HepG2 (cell line): ENCODE results near the gene VANGL2. TPM values are rescaled to one million over a fixed set of nuclear protein-coding genes. Genes with fewer than 3 reads are reported as not detected.

Experiments
- ATAC-seq: fragments of 200-7000 bp; cut with Tn5 transposase; 3 replicates; pipeline ENCODE4 v1.9.1; 2020; ENCODE audit warnings: mild to moderate bottlenecking, moderate library complexity
- BruUV-seq: library from RNA; stranded (reverse); fragments of 400-500 nt; replicated peaks from 2 replicates; lab custom pipeline; 2021; lab: Mats Ljungman, UMichigan
- CTCF ChIA-PET: fragments of 300-600 bp; formaldehyde crosslinking; extraction: SDS; loops from one replicate; lab custom pipeline; 2021; ENCODE audit warnings: low total read pairs, inconsistent platforms, low intra/inter-chr PET ratio; lab: Yijun Ruan, JAX
- POLR2A ChIA-PET: fragments of 350-600 bp; sonication (Branson Sonifier 250); formaldehyde crosslinking; loops from one replicate; lab custom pipeline; 2020; ENCODE audit warnings: antibody characterized with exemption, inconsistent platforms; lab: Yijun Ruan, JAX
- DNase-seq: peaks from one replicate; pipeline ENCODE4 v3.0.0-alpha.2; 2015; ENCODE audit warnings: low spot score
- FAIRE-seq: peaks from 3 replicates; lab custom pipeline; 2011; peaks lifted over from hg19 to GRCh38; lab: Jason Lieb, UNC
- H2AFZ ChIP-seq: one replicate; pipeline ENCODE4 v1.6.1; 2011; ENCODE audit warnings: low read length, inconsistent platforms
- H3K27ac ChIP-seq: fragments of 300-600 bp; 3 replicates; pipeline ENCODE4 v1.8.0; 2011; ENCODE audit warnings: mixed run types, mild to moderate bottlenecking, mixed read lengths, low read length, inconsistent platforms; ENCODE audit not compliant: insufficient read depth; ENCODE audit errors: extremely low read length
- H3K27me3 ChIP-seq, 2 experiments: fragments of 200-600 bp in 1 of 2; 2 replicates in 1 of 2; 3 replicates in 1 of 2; pipeline versions ENCODE4 v1.6.0 to v1.8.0; 2011; ENCODE audit warnings: low read length in 2 of 2, mild to moderate bottlenecking in 2 of 2, moderate library complexity in 2 of 2, inconsistent platforms in 1 of 2; ENCODE audit not compliant: insufficient read depth in 2 of 2, control insufficient read depth in 1 of 2
- H3K36me3 ChIP-seq, 2 experiments: fragments of 200-600 bp in 1 of 2; replicated peaks in 1 of 2; 2 replicates in 1 of 2; 3 replicates in 1 of 2; pipeline versions ENCODE4 v1.5.1 to v1.8.0; 2011; ENCODE audit warnings: low read length in 2 of 2, inconsistent platforms in 1 of 2; ENCODE audit not compliant: insufficient read depth in 2 of 2, control insufficient read depth in 1 of 2
- H3K4me1 ChIP-seq: 2 replicates; pipeline ENCODE4 v1.5.1; 2012; ENCODE audit warnings: low read length, inconsistent platforms; ENCODE audit not compliant: insufficient read depth
- H3K4me2 ChIP-seq: 2 replicates; pipeline ENCODE4 v1.6.0; 2011; ENCODE audit warnings: low read depth, low read length, inconsistent platforms
- H3K4me3 ChIP-seq, 3 experiments: fragments of 200-600 bp in 1 of 3; sonication (generic), shearing (Covaris generic) in 1 of 3; replicated peaks in 1 of 3; 2 replicates each; pipeline ENCODE4 v1.5.1; 2011 to 2016; ENCODE audit warnings: low read length in 3 of 3, inconsistent platforms in 2 of 3, low read depth in 2 of 3, mild to moderate bottlenecking in 2 of 3, control low read depth in 1 of 3, mixed read lengths in 1 of 3; ENCODE audit not compliant: insufficient read depth in 1 of 3
- H3K79me2 ChIP-seq: one replicate; pipeline ENCODE4 v1.6.1; 2011; ENCODE audit warnings: low read length, inconsistent platforms; ENCODE audit not compliant: insufficient read depth
- H3K9ac ChIP-seq: 2 replicates; pipeline ENCODE4 v1.6.0; 2011; ENCODE audit warnings: mild to moderate bottlenecking, low read depth, low read length, inconsistent platforms; ENCODE audit not compliant: insufficient read depth
- H3K9me3 ChIP-seq: 2 replicates; pipeline ENCODE4 v1.5.1; 2012; ENCODE audit warnings: mild to moderate bottlenecking, low read length
- H4K20me1 ChIP-seq: 2 replicates; pipeline ENCODE4 v1.6.0; 2011; ENCODE audit warnings: inconsistent platforms, mild to moderate bottlenecking, low read length, moderate library complexity; ENCODE audit not compliant: insufficient read depth
- ARNTL ChIP-seq: sonication (generic); formaldehyde crosslinking; IDR thresholded peaks from 2 replicates; pipeline ENCODE4 v1.4.0; 2020; ENCODE audit warnings: mild to moderate bottlenecking, missing genetic modification reagents
- IKZF4 ChIP-seq: sonication (generic); formaldehyde crosslinking; IDR thresholded peaks from 2 replicates; pipeline ENCODE4 v1.5.1; 2020; ENCODE audit warnings: borderline replicate concordance, mild to moderate bottlenecking, low read depth, missing genetic modification reagents; ENCODE audit errors: not compliant biosample characterization
- IKZF5 ChIP-seq: IDR thresholded peaks from 2 replicates; pipeline ENCODE4 v1.6.1; 2018; ENCODE audit warnings: missing genetic modification reagents, mild to moderate bottlenecking, missing compliant biosample characterization
- MAF1 ChIP-seq: sonication (generic); formaldehyde crosslinking; IDR thresholded peaks from 2 replicates; pipeline ENCODE4 v1.5.0; 2020; ENCODE audit warnings: missing genetic modification reagents, borderline replicate concordance
- NR1H2 ChIP-seq: sonication (generic); formaldehyde crosslinking; IDR thresholded peaks from 2 replicates; pipeline ENCODE4 v1.8.1; 2022; ENCODE audit warnings: low read depth, missing genetic modification reagents, borderline replicate concordance
- SETDB1 ChIP-seq: sonication (generic); formaldehyde crosslinking; IDR thresholded peaks from 2 replicates; pipeline ENCODE4 v1.5.1; 2020; ENCODE audit warnings: missing genetic modification reagents, mild to moderate bottlenecking, borderline replicate concordance
- ZBTB1 ChIP-seq: sonication (generic); formaldehyde crosslinking; IDR thresholded peaks from 2 replicates; pipeline ENCODE4 v1.4.0; 2020; ENCODE audit warnings: missing genetic modification reagents, borderline replicate concordance
- ZNF292 ChIP-seq: sonication (generic); formaldehyde crosslinking; IDR thresholded peaks from 2 replicates; pipeline ENCODE4 v1.8.1; 2022; ENCODE audit warnings: mild to moderate bottlenecking, low read depth, missing genetic modification reagents, borderline replicate concordance
- ZNF33A ChIP-seq: sonication (generic); formaldehyde crosslinking; IDR thresholded peaks from 2 replicates; pipeline ENCODE4 v1.5.1; 2020; ENCODE audit warnings: missing genetic modification reagents, mild to moderate bottlenecking, moderate library complexity, borderline replicate concordance
- ZNF766 ChIP-seq: sonication (generic); formaldehyde crosslinking; IDR thresholded peaks from 2 replicates; pipeline ENCODE4 v1.5.0; 2020; ENCODE audit warnings: missing genetic modification reagents, borderline replicate concordance
- WGBS: methylation state at CpG from one replicate; pipeline ENCODE4 v1.1.6; 2017; ENCODE audit warnings: low lambda C conversion rate; 5-methylcytosine and 5-hydroxymethylcytosine counted together
- in situ Hi-C: cut with HindIII; loops from 2 replicates; pipeline ENCODE4 v1.10.0; 2017; ENCODE audit warnings: low pct_unique_long_range_greater_than_20kb; ENCODE audit not compliant: extremely low pct_ligation_motif_present
- intact Hi-C: fragments of 100-400 bp; cut with micrococcal nuclease; formaldehyde crosslinking; loops from one replicate; pipeline ENCODE4 v1.10.0; 2022; ENCODE audit not compliant: unreplicated experiment
- polyA plus RNA-seq, 8 experiments: library from polyadenylated mRNA; depleted of rRNA in 3 of 8; stranded (reverse) in 7 of 8; unstranded in 1 of 8; fragments of >200 nt; fragmentation: Illumina TruSeq in 4 of 8; extraction: Trizol in 4 of 8; gene quantifications; 2 replicates each; pipeline versions ENCODE4 v1.2.1 to v1.2.3, GENCODE V29; 2011 to 2016; ENCODE audit warnings: low read depth in 4 of 8, missing spikeins in 1 of 8, mixed read lengths in 1 of 8; ENCODE audit not compliant: insufficient read depth in 1 of 8
- total RNA-seq, 5 experiments: library from RNA; depleted of rRNA; stranded (reverse); fragments of >200 nt; fragmentation: Illumina TruSeq; extraction: Trizol; gene quantifications; 2 replicates each; pipeline ENCODE4 v1.2.3, GENCODE V29; 2016; ENCODE audit warnings: low read depth in 1 of 5

The VANGL2 gene
- total and polyA plus RNA-seq, 2 of the 13 experiments (the other 11 are each of a cell fraction or from before 2014, with no cell fraction given), result 0.09 TPM; not detected in 1

- H2AFZ ChIP-seq, result no peak overlapping the region
- no peak overlapping the region for H3K4me2 ChIP-seq
- no peaks in the 10 kb centered on the region for H4K20me1 ChIP-seq
- H3K9me3 ChIP-seq, result no peaks in the 10 kb centered on the region
- POLR2A ChIA-PET, result no interaction called here
- 66% methylated on average over 23 of the region's 34 CpGs for WGBS
- DNase-seq (no peak), ATAC-seq (no peak)
- intact Hi-C loops (no loop called here), in situ Hi-C loops (no loop called here)
- no peaks in the 10 kb centered on the region for H3K79me2 ChIP-seq
- H3K27ac ChIP-seq, result no peak overlapping the region
- peaks cover 3 to 23% of the 10 kb centered on the region in 2 experiments; a peak in 4 of 5 replicates for H3K27me3 ChIP-seq
- H3K36me3 ChIP-seq, result no peaks in the 10 kb centered on the region
- no TSS peak for BruUV-seq
- no peaks in the 10 kb centered on the region for H3K4me1 ChIP-seq
- H3K4me3 ChIP-seq, result no peak overlapping the region
- TF ChIP-seq NR1H2 (CRISPR knock-in tag) (no peak), ZNF33A (CRISPR knock-in tag) (no peak), SETDB1 (CRISPR knock-in tag) (no peak), ARNTL (CRISPR knock-in tag) (no peak), IKZF5 (CRISPR knock-in tag) (no peak), IKZF4 (CRISPR knock-in tag) (no peak), ZBTB1 (CRISPR knock-in tag) (no peak), ZNF766 (CRISPR knock-in tag) (no peak), MAF1 (CRISPR knock-in tag) (no peak), ZNF292 (CRISPR knock-in tag) (no peak)
- TF ChIP-seq, all 625 proteins: peak for 0
- CTCF ChIA-PET, result no interaction called here
- H3K9ac ChIP-seq, result no peak overlapping the region
- FAIRE-seq, result no peak
Measured at GRCh38 chr1:160419150-160419837, 18.9 kb downstream of the VANGL2 start.
